GM12878 (cell line): ENCODE measurements around the gene FAM200B. TPM values are rescaled to one million over a fixed set of nuclear protein-coding genes. Genes with fewer than 3 reads are reported as not detected.

Experiments used
- ATAC-seq: fragments of 200-7000 bp; cut with Tn5 transposase; 3 replicates; pipeline ENCODE4 v1.9.1; 2020; ENCODE audit warnings: mild to moderate bottlenecking, moderate library complexity
- BruUV-seq: library from RNA; stranded (reverse); fragments of 400-500 nt; replicated peaks from 2 replicates; lab custom pipeline; 2021; lab: Mats Ljungman, UMichigan
- CTCF ChIA-PET: fragments of 300-600 bp; sonication (Branson Sonifier 250); formaldehyde crosslinking; extraction: SDS; loops from one replicate; lab custom pipeline; 2021; ENCODE audit warnings: inconsistent platforms; lab: Yijun Ruan, JAX
- POLR2A ChIA-PET: fragments of 350-600 bp; formaldehyde crosslinking; extraction: SDS; loops from one replicate; lab custom pipeline; 2021; ENCODE audit warnings: inconsistent platforms; lab: Charles Lee
- RAD21 ChIA-PET: fragments of 300-600 bp; sonication (Branson Sonifier 250); formaldehyde crosslinking; loops from one replicate; lab custom pipeline; 2023; ENCODE audit warnings: antibody characterized with exemption; ENCODE audit not compliant: unreplicated experiment; lab: Charles Lee
- SMC1A ChIA-PET: fragments of 300-600 bp; sonication (Branson Sonifier 250); formaldehyde crosslinking; loops from one replicate; lab custom pipeline; 2023; ENCODE audit not compliant: unreplicated experiment, uncharacterized antibody; lab: Charles Lee
- DNase-seq: peaks from one replicate; pipeline ENCODE4 v3.0.0-alpha.2; 2011; ENCODE audit warnings: low read depth, low spot score
- FAIRE-seq: peaks from 3 replicates; lab custom pipeline; 2011; peaks lifted over from hg19 to GRCh38; lab: Jason Lieb, UNC
- H2AFZ ChIP-seq: 2 replicates; pipeline ENCODE4 v1.6.0; 2011; ENCODE audit warnings: low read depth, low read length, control low read depth; ENCODE audit not compliant: control insufficient read depth
- H3K27ac ChIP-seq: 2 replicates; pipeline ENCODE4 v1.5.1; 2011; ENCODE audit warnings: control low read depth; ENCODE audit not compliant: control insufficient read depth, insufficient read depth
- H3K27me3 ChIP-seq, 2 experiments: replicated peaks in 1 of 2; 2 replicates each; pipeline versions ENCODE4 v1.6.0 to v1.6.1; 2011; ENCODE audit warnings: low read length in 1 of 2; ENCODE audit not compliant: control insufficient read depth in 2 of 2, insufficient read depth in 2 of 2
- H3K36me3 ChIP-seq, 2 experiments: 2 replicates each; pipeline ENCODE4 v1.5.1; 2011; ENCODE audit warnings: low read length in 1 of 2; ENCODE audit not compliant: control insufficient read depth in 2 of 2, insufficient read depth in 2 of 2
- H3K4me1 ChIP-seq: 2 replicates; pipeline ENCODE4 v1.6.1; 2011; ENCODE audit warnings: mild to moderate bottlenecking, low read length, moderate library complexity, mixed read lengths; ENCODE audit not compliant: control insufficient read depth, insufficient read depth
- H3K4me2 ChIP-seq: 2 replicates; pipeline ENCODE4 v1.6.0; 2011; ENCODE audit warnings: control low read depth; ENCODE audit not compliant: control insufficient read depth, insufficient read depth
- H3K4me3 ChIP-seq: fragments of 200-600 bp; sonication (generic); 2 replicates; pipeline ENCODE4 v1.5.1; 2016
- H3K79me2 ChIP-seq: 2 replicates; pipeline ENCODE4 v1.6.0; 2011; ENCODE audit warnings: low read length; ENCODE audit not compliant: control insufficient read depth, insufficient read depth
- H3K9ac ChIP-seq: 2 replicates; pipeline ENCODE4 v1.8.0; 2011; ENCODE audit warnings: low read length, control low read depth, mixed read lengths; ENCODE audit not compliant: control insufficient read depth, insufficient read depth
- H3K9me3 ChIP-seq: replicated peaks from 3 replicates; pipeline ENCODE4 v1.5.1; 2011; ENCODE audit warnings: mild to moderate bottlenecking, low read length; ENCODE audit not compliant: control insufficient read depth, insufficient read depth
- H4K20me1 ChIP-seq: 2 replicates; pipeline ENCODE4 v1.6.0; 2011; ENCODE audit not compliant: control insufficient read depth, insufficient read depth
- BCL11A ChIP-seq: IDR thresholded peaks from 2 replicates; pipeline ENCODE4 v1.6.1; 2011; ENCODE audit warnings: low read depth, low read length
- BCLAF1 ChIP-seq: fragments of 450-650 bp; IDR thresholded peaks from 2 replicates; pipeline ENCODE4 v1.6.1; 2017; ENCODE audit warnings: antibody characterized with exemption, mild to moderate bottlenecking, moderate library complexity
- CREM ChIP-seq: IDR thresholded peaks from 2 replicates; pipeline ENCODE4 v1.6.1; 2014; ENCODE audit warnings: antibody characterized with exemption, low read depth
- FOXK2 ChIP-seq: fragments of 450-650 bp; IDR thresholded peaks from 2 replicates; pipeline ENCODE4 v1.6.1; 2017; ENCODE audit warnings: mild to moderate bottlenecking, moderate library complexity
- LARP7 ChIP-seq: fragments of 450-650 bp; IDR thresholded peaks from 2 replicates; pipeline ENCODE4 v1.6.1; 2017; ENCODE audit warnings: mild to moderate bottlenecking
- MTA3 ChIP-seq: IDR thresholded peaks from 2 replicates; pipeline ENCODE4 v1.6.1; 2012; ENCODE audit warnings: low read length, inconsistent platforms, borderline replicate concordance
- NR2C1 ChIP-seq: fragments of 450-650 bp; IDR thresholded peaks from 2 replicates; pipeline ENCODE4 v1.6.1; 2017; ENCODE audit warnings: antibody characterized with exemption, mild to moderate bottlenecking, moderate library complexity
- NR2C2 ChIP-seq: IDR thresholded peaks from 2 replicates; pipeline ENCODE4 v1.6.1; 2011; ENCODE audit warnings: borderline replicate concordance, low read depth; ENCODE audit not compliant: control insufficient read depth, insufficient read length
- PRDM15 ChIP-seq: fragments of 450-650 bp; formaldehyde crosslinking; IDR thresholded peaks from 2 replicates; pipeline ENCODE4 v1.4.0; 2020; ENCODE audit warnings: mild to moderate bottlenecking, moderate library complexity
- RAD51 ChIP-seq: fragments of 450-650 bp; IDR thresholded peaks from 2 replicates; pipeline ENCODE4 v1.6.1; 2016; ENCODE audit warnings: moderate library complexity, mild to moderate bottlenecking, inconsistent platforms
- RBBP5 ChIP-seq: fragments of 200-600 bp; sonication (generic); conservative IDR thresholded peaks from 2 replicates; pipeline ENCODE4 v1.6.1; 2016
- RELA ChIP-seq: fragments of 450-650 bp; IDR thresholded peaks from 2 replicates; pipeline ENCODE4 v1.8.0; 2014; ENCODE audit warnings: borderline replicate concordance; ENCODE audit not compliant: partially characterized antibody
- RFX5 ChIP-seq: IDR thresholded peaks from 2 replicates; pipeline ENCODE4 v1.6.1; 2011; ENCODE audit warnings: low read depth, low read length, improper control_type of control experiment
- SREBF1 ChIP-seq: IDR thresholded peaks from 2 replicates; pipeline ENCODE4 v1.6.1; 2012; ENCODE audit warnings: mild to moderate bottlenecking, low read length
- STAT1 ChIP-seq: fragments of 450-650 bp; conservative IDR thresholded peaks from 2 replicates; pipeline ENCODE4 v1.6.1; 2014; ENCODE audit warnings: antibody characterized with exemption, mild to moderate bottlenecking
- ZNF274 ChIP-seq: IDR thresholded peaks from one replicate; pipeline ENCODE4 v1.8.0; 2011; ENCODE audit not compliant: insufficient read length, insufficient read depth
- WGBS: methylation state at CpG from one replicate; pipeline ENCODE4 v1.1.6; 2016; ENCODE audit warnings: low lambda C conversion rate; ENCODE audit not compliant: insufficient replicate concordance, insufficient coverage; ENCODE audit errors: missing lambda C conversion rate; 5-methylcytosine and 5-hydroxymethylcytosine counted together
- in situ Hi-C: fragments of 300-500 bp; cut with MboI; formaldehyde crosslinking; loops from 9 replicates; pipeline ENCODE4 v1.14.3; 2018; ENCODE audit warnings: mixed read lengths
- intact Hi-C: fragments of 100-400 bp; cut with micrococcal nuclease; formaldehyde crosslinking; loops from one replicate; pipeline ENCODE4 v1.14.2; 2022; ENCODE audit not compliant: unreplicated experiment
- polyA plus RNA-seq, 11 experiments: library from polyadenylated mRNA; depleted of rRNA in 4 of 11; unstranded in 6 of 11; stranded (reverse) in 5 of 11; fragments of >200 nt; fragmentation: Nextera tagmentation in 4 of 11; fragmentation: Illumina TruSeq in 1 of 11; extraction: Ambion mirVana in 4 of 11; extraction: Trizol in 1 of 11; gene quantifications; 1 replicate in 1 of 11; 2 replicates in 10 of 11; pipeline versions ENCODE4 v1.2.1 to v1.2.3, GENCODE V29; 2011 to 2016; ENCODE audit warnings: inconsistent platforms in 2 of 11, missing spikeins in 2 of 11, low read depth in 1 of 11
- total RNA-seq, 4 experiments: library from RNA; depleted of rRNA in 3 of 4; stranded (reverse); fragments of >200 nt in 3 of 4; fragmentation: Illumina TruSeq in 1 of 4; extraction: Trizol in 1 of 4; gene quantifications; 2 replicates each; pipeline versions ENCODE4 v1.2.1 to v1.2.3, GENCODE V29; 2013 to 2021

The FAM200B gene
- total and polyA plus RNA-seq, 10 of the 15 experiments (the other 5 are each of a cell fraction or from before 2014, with no cell fraction given) = 13.8 to 48.5 (median 25.5) TPM

- TF ChIP-seq RELA (no peak), CREM (no peak), STAT1 (no peak), BCL11A (no peak), PRDM15 (no peak), NR2C1 (no peak), RBBP5 (no peak)
These were observed 36.8 kb downstream of the FAM200B start (continued) for GRCh38 chr4:15718465-15718864.

- H3K4me2 ChIP-seq = no peak overlapping the region
- H3K4me3 ChIP-seq = no peak overlapping the region
- TF ChIP-seq RAD51 (no peak), NR2C2 (no peak), RFX5 (no peak), SREBF1 (no peak), FOXK2 (no peak), BCLAF1 (no peak), ZNF274 (no peak), LARP7 (no peak), MTA3 (no peak)
- no peaks in the 10 kb centered on the region for H4K20me1 ChIP-seq
- CTCF ChIA-PET = interaction anchor here (1.0 kb wide), 1 partner anchor 11 kb away, joined by 3 read pairs; no protein-coding TSS in a partner anchor
- SMC1A ChIA-PET = interaction anchor here (0.9 to 1.4 kb wide), 2 partner anchors 164 to 300 kb away, joined by 3 to 5 read pairs; no protein-coding TSS in a partner anchor
- DNase-seq = no peak
- H3K79me2 ChIP-seq = no peaks in the 10 kb centered on the region
- no peaks in the 10 kb centered on the region for H3K36me3 ChIP-seq
- H3K27ac ChIP-seq = no peak overlapping the region
- POLR2A ChIA-PET = no interaction called here
- intact Hi-C loops = loop anchor here (10.0 kb wide), 1 partner anchor 484 kb away; no protein-coding TSS in a partner anchor
- ATAC-seq = no peak
- H3K27me3 ChIP-seq = no peaks in the 10 kb centered on the region
- RAD21 ChIA-PET = no interaction called here
- BruUV-seq = no TSS peak
- in situ Hi-C loops = no loop called here
- H3K9me3 ChIP-seq = no peaks in the 10 kb centered on the region
- WGBS = 51% methylated on average over 7 of the region's 7 CpGs
- H3K4me1 ChIP-seq = no peaks in the 10 kb centered on the region
- no peak overlapping the region for H2AFZ ChIP-seq
- no peak for FAIRE-seq
- no peak overlapping the region for H3K9ac ChIP-seq
These were observed 37.3 kb downstream of the FAM200B start for GRCh38 chr4:15718959-15719358.
